Tibial artery (tissue), 4 donors: ENCODE measurements around the gene APCDD1L.

Source experiments
- DNase-seq, 2 donors: peaks; one replicate each; pipeline ENCODE4 v3.0.0-alpha.2; 2019
- H3K27ac ChIP-seq, 2 donors: fragments of 200-600 bp; sonication (generic) in 1 of 2; 1 replicate in 1 of 2; 2 replicates in 1 of 2; pipeline ENCODE4 v1.5.1; 2018 to 2019; ENCODE audit warnings: mild to moderate bottlenecking in 1 of 2
- H3K27me3 ChIP-seq, 2 donors: fragments of 200-600 bp; sonication (generic) in 1 of 2; one replicate each; pipeline versions ENCODE4 v1.5.1 to v1.6.0; 2016 to 2019
- H3K36me3 ChIP-seq, 3 donors: fragments of 200-600 bp; sonication (generic) in 2 of 3; one replicate each; pipeline ENCODE4 v1.5.1; 2016 to 2019; ENCODE audit warnings: mild to moderate bottlenecking in 2 of 3
- H3K4me1 ChIP-seq, 4 donors: fragments of 200-600 bp; sonication (generic) in 2 of 4; 1 replicate in 3 of 4; 2 replicates in 1 of 4; pipeline ENCODE4 v1.5.1; 2016 to 2019
- H3K4me3 ChIP-seq, 2 donors: fragments of 200-600 bp; sonication (generic) in 1 of 2; 1 replicate in 1 of 2; 2 replicates in 1 of 2; pipeline ENCODE4 v1.5.1; 2018 to 2019; ENCODE audit warnings: mild to moderate bottlenecking in 2 of 2
- H3K9me3 ChIP-seq, 3 donors: fragments of 200-600 bp; sonication (generic) in 1 of 3; one replicate each; pipeline ENCODE4 v1.5.1; 2016 to 2019
- intact Hi-C: fragments of 100-400 bp; cut with DNase I; formaldehyde crosslinking; loops from one replicate; pipeline ENCODE4 v1.15.0; 2023; ENCODE audit warnings: low total_unique reads
- TF ChIP-seq, protein P1 (sequence below), 2 experiments: fragments of 200-600 bp in 1 of 2; fragments of 450-650 bp in 1 of 2; IDR thresholded peaks; one replicate each; pipeline ENCODE4 v1.5.1; 2017 to 2019; ENCODE audit warnings: antibody characterized with exemption in 2 of 2, mild to moderate bottlenecking in 1 of 2, moderate library complexity in 1 of 2

Gene APCDD1L

DNA sequence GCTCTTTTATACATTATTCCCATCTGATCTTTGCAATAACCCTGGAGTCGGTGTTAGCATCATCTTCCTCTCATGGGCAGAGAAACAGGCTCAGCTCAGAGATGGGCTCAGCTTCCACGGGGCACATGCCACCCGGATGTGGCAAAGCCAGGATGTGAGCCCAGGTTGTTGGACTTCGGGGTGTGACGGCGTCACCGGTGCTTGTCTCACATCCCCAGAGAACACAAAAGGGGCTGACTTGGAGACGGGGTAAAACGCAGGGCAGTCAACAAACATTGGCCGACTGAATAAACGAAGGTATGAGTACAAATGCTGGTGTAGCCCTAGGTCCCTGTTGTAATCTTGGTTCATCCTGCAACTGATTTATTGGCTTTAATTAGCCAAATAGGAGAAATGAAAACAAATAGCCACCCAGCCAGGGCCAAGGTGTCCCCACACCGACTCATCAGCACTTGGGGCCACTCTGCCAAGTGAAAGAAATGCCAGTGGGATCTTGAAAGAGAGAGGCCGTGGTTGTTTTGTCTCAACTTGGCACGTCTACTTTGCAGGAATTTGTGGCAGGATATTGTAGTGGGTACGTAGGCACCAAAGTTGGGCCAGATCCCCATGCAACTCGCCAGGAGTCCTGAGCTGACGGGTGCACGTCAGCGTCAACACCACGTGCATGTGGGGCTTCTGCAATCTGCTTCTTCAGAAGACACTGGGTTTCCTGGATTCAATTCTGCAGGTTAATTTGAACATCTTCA lies 42.8 kb downstream of the APCDD1L start:
- Histone ChIP-seq H3K27ac (no peak overlapping the region), H3K36me3 (no peaks in the 10 kb centered on the region), H3K9me3 (no peaks in the 10 kb centered on the region), H3K4me3 (no peak overlapping the region), H3K27me3 (no peaks in the 10 kb centered on the region), H3K4me1 (no peaks in the 10 kb centered on the region)
- TF ChIP-seq, protein P1, sequence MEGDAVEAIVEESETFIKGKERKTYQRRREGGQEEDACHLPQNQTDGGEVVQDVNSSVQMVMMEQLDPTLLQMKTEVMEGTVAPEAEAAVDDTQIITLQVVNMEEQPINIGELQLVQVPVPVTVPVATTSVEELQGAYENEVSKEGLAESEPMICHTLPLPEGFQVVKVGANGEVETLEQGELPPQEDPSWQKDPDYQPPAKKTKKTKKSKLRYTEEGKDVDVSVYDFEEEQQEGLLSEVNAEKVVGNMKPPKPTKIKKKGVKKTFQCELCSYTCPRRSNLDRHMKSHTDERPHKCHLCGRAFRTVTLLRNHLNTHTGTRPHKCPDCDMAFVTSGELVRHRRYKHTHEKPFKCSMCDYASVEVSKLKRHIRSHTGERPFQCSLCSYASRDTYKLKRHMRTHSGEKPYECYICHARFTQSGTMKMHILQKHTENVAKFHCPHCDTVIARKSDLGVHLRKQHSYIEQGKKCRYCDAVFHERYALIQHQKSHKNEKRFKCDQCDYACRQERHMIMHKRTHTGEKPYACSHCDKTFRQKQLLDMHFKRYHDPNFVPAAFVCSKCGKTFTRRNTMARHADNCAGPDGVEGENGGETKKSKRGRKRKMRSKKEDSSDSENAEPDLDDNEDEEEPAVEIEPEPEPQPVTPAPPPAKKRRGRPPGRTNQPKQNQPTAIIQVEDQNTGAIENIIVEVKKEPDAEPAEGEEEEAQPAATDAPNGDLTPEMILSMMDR (IDR thresholded peaks at IDR 0.05), result no peak
- DNase-seq, result no peak
- intact Hi-C loops, result no loop called here

GRCh38 chr20:58471193-58472164 lies 43.7 kb downstream of the APCDD1L start:
- no peaks in the 10 kb centered on the region for H3K4me1 ChIP-seq
- H3K27me3 ChIP-seq, result no peaks in the 10 kb centered on the region
- no peak overlapping the region for H3K27ac ChIP-seq
- H3K4me3 ChIP-seq, result no peak overlapping the region
- H3K9me3 ChIP-seq, result no peaks in the 10 kb centered on the region
- DNase-seq, result no peak
- intact Hi-C loops, result no loop called here
- TF ChIP-seq, protein P1 (IDR thresholded peaks at IDR 0.05), result no peak
- H3K36me3 ChIP-seq, result no peaks in the 10 kb centered on the region

DNA sequence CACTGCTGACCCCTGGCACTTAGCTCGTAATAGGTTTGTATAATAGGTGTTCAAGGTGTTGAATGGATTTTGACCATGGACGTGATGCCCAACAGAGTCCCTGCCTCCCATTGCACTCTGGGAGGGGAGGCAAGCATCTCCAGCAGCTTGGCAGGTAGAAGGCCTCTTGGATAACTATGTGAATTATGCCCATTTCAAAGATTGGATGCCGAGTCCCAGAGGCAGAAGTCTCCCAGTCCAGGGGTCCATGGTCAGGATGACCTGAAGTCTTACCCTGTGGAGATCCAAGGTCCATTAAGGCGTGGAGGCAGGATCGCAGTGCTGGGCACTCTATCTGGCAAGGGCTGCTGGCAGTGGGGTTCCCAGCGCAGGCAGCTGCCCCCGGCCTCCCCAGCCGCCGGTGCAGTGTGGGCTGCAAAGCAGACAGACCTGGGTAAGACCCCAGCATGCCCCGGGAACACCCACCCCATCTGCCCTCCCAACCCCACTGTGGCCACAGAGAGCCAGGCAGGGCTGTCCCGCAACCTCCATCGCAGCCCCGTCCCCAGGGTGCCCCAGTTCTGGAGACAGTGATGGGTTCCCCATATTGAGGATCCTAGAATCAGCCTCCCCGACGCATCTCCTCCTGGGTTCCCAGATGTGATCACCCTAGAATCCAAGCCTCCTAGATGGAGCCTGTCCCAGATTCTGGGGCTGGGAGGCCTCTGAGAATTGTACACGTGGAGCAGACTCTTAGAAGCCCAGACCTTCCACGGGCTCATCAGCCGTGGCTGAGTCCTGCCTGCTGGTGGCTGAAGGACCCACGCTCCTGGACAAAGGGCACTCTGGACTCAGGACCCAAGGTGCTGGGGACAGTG lies 44.6 kb downstream of the APCDD1L start:
- no peak for DNase-seq
- Histone ChIP-seq H3K36me3 (no peaks in the 10 kb centered on the region), H3K4me3 (no peak overlapping the region), H3K4me1 (no peaks in the 10 kb centered on the region), H3K27ac (no peak overlapping the region), H3K27me3 (no peaks in the 10 kb centered on the region), H3K9me3 (no peaks in the 10 kb centered on the region)
- TF ChIP-seq, protein P1 (IDR thresholded peaks at IDR 0.05), result no peak
- intact Hi-C loops, result no loop called here

- intact Hi-C loops, result no loop called here
- H3K27me3 ChIP-seq, result no peaks in the 10 kb centered on the region
- no peak overlapping the region for H3K4me3 ChIP-seq
- H3K27ac ChIP-seq, result no peak overlapping the region
- H3K9me3 ChIP-seq, result no peaks in the 10 kb centered on the region
- H3K36me3 ChIP-seq, result no peaks in the 10 kb centered on the region
- TF ChIP-seq, protein P1 (IDR thresholded peaks at IDR 0.05), result no peak
- no peaks in the 10 kb centered on the region for H3K4me1 ChIP-seq
- no peak for DNase-seq
These were observed 45.6 kb downstream of the APCDD1L start for GRCh38 chr20:58469616-58470015.
